ENCODE measurements around the gene YARS1.

YARS1 gene

GRCh38 chr1:32748348-32748747, 68.8 kb downstream of the YARS1 start:
- H3K27ac ChIP-seq: no peak overlapping the region
- TF ChIP-seq CTCF (IDR thresholded peaks at IDR 0.05): no peak
- TF ChIP-seq ZFX (IDR thresholded peaks at IDR 0.05; ENCODE audit: borderline replicate concordance): no peak

GRCh38 chr1:32746130-32746529, 71.0 kb downstream of the YARS1 start:
- no peak overlapping the region for H3K27ac ChIP-seq

GRCh38 chr1:32744071-32744425, 73.1 kb downstream of the YARS1 start:
- peak overlapping the region; percentile 38 for H3K27ac ChIP-seq
- TF ChIP-seq CTCF (IDR thresholded peaks at IDR 0.05) (no peak), ZFX (IDR thresholded peaks at IDR 0.05; ENCODE audit: borderline replicate concordance) (no peak)

More at GRCh38 chr1:32746130-32746529, 71.0 kb downstream of the YARS1 start:
- no peak for TF ChIP-seq CTCF (IDR thresholded peaks at IDR 0.05)

GRCh38 chr1:32743380-32744070, 73.6 kb downstream of the YARS1 start:
- TF ChIP-seq CTCF (IDR thresholded peaks at IDR 0.05) (no peak), ZFX (IDR thresholded peaks at IDR 0.05; ENCODE audit: borderline replicate concordance) (no peak)
- peak overlapping the region; percentile 38 for H3K27ac ChIP-seq

- H3K27ac ChIP-seq: peak overlapping the region; percentile 75; the same call in 1 of the 2 replicates
- TF ChIP-seq CTCF (IDR thresholded peaks at IDR 0.05) (no peak), ZFX (IDR thresholded peaks at IDR 0.05; ENCODE audit: borderline replicate concordance) (no peak)
Observed at GRCh38 chr1:32742956-32743355, 74.2 kb downstream of the YARS1 start.

- TF ChIP-seq CTCF (IDR thresholded peaks at IDR 0.05) (no peak), ZFX (IDR thresholded peaks at IDR 0.05; ENCODE audit: borderline replicate concordance) (no peak)
- H3K27ac ChIP-seq: peak overlapping the region; percentile 75
Observed at GRCh38 chr1:32742199-32742947, 74.8 kb downstream of the YARS1 start.

All from 22Rv1 (cell line).